Loucy (cell line): ENCODE data around the gene FAM236C.
"Not testable (repeated sequence)": the region's sequence is repeated elsewhere in the genome, so short reads cannot be mapped to it uniquely, and the experiment has no call there.

ENCODE experiments used
- EZH2phosphoT487 ChIP-seq: fragments of 200-600 bp; IDR thresholded peaks from 2 replicates; pipeline ENCODE4 v1.6.1; 2018; ENCODE audit warnings: antibody characterized with exemption, mild to moderate bottlenecking, moderate library complexity, borderline replicate concordance
- TF ChIP-seq, protein P1 (sequence below): fragments of 200-600 bp; sonication (generic); conservative IDR thresholded peaks from 2 replicates; pipeline ENCODE4 v1.5.1; 2014; ENCODE audit warnings: mild to moderate bottlenecking, antibody characterized with exemption, low read length

GRCh38 chrX:72942272-72942671, 29.9 kb downstream of the FAM236C start:
- TF ChIP-seq, protein P1, sequence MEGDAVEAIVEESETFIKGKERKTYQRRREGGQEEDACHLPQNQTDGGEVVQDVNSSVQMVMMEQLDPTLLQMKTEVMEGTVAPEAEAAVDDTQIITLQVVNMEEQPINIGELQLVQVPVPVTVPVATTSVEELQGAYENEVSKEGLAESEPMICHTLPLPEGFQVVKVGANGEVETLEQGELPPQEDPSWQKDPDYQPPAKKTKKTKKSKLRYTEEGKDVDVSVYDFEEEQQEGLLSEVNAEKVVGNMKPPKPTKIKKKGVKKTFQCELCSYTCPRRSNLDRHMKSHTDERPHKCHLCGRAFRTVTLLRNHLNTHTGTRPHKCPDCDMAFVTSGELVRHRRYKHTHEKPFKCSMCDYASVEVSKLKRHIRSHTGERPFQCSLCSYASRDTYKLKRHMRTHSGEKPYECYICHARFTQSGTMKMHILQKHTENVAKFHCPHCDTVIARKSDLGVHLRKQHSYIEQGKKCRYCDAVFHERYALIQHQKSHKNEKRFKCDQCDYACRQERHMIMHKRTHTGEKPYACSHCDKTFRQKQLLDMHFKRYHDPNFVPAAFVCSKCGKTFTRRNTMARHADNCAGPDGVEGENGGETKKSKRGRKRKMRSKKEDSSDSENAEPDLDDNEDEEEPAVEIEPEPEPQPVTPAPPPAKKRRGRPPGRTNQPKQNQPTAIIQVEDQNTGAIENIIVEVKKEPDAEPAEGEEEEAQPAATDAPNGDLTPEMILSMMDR, result not testable (repeated sequence)
- not testable (repeated sequence) for TF ChIP-seq EZH2phosphoT487
